Fibroblast of mammary gland (primary cell): Measurements from ENCODE around the gene ARPC4.

Experiments
- DNase-seq: peaks from one replicate; pipeline ENCODE4 v3.0.0-alpha.2; 2010; ENCODE audit warnings: low read depth
- H3K4me3 ChIP-seq: 2 replicates; pipeline ENCODE4 v1.5.1; 2011; ENCODE audit warnings: low read depth, mild to moderate bottlenecking, low read length, moderate library complexity; ENCODE audit not compliant: control insufficient read depth
- CTCF ChIP-seq: conservative IDR thresholded peaks from 2 replicates; pipeline ENCODE4 v1.5.1; 2011; ENCODE audit warnings: low read depth, low read length, inconsistent platforms; ENCODE audit not compliant: control insufficient read depth, insufficient read depth

Gene ARPC4

GRCh38 chr3:9783954-9784353 lies 8.9 kb upstream of the ARPC4 start:
- DNase-seq, result no peak
- no peak for TF ChIP-seq CTCF
- H3K4me3 ChIP-seq, result no peak overlapping the region

DNA sequence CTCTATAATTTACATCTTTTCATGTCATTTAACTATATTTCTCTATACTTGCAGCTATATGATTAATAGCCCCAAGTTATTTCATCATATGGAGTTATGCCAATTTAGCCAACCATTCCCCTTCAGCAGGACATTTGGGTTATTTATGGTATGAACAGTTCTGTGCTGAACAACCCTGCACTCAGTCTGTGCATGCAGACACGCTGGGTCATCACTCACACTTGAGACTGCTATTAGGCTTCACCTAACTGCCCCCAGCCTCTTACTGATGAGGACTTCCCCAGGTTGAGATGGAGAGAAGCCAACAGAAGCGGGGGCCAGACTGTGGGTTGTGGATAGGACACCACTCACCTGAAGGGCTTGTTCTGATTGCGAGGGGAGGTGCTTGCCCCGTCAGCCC lies 7.9 kb upstream of the ARPC4 start:
- TF ChIP-seq CTCF, result no peak
- no peak for DNase-seq
- no peak overlapping the region for H3K4me3 ChIP-seq

GRCh38 chr3:9785602-9786001 lies 7.3 kb upstream of the ARPC4 start:
- DNase-seq, result no peak

GRCh38 chr3:9786209-9786739 lies 6.6 kb upstream of the ARPC4 start:
- no peak for DNase-seq
- no peak overlapping the region for H3K4me3 ChIP-seq
- no peak for TF ChIP-seq CTCF

More at GRCh38 chr3:9785602-9786001, 7.3 kb upstream of the ARPC4 start:
- no peak for TF ChIP-seq CTCF
- no peak overlapping the region for H3K4me3 ChIP-seq

DNA sequence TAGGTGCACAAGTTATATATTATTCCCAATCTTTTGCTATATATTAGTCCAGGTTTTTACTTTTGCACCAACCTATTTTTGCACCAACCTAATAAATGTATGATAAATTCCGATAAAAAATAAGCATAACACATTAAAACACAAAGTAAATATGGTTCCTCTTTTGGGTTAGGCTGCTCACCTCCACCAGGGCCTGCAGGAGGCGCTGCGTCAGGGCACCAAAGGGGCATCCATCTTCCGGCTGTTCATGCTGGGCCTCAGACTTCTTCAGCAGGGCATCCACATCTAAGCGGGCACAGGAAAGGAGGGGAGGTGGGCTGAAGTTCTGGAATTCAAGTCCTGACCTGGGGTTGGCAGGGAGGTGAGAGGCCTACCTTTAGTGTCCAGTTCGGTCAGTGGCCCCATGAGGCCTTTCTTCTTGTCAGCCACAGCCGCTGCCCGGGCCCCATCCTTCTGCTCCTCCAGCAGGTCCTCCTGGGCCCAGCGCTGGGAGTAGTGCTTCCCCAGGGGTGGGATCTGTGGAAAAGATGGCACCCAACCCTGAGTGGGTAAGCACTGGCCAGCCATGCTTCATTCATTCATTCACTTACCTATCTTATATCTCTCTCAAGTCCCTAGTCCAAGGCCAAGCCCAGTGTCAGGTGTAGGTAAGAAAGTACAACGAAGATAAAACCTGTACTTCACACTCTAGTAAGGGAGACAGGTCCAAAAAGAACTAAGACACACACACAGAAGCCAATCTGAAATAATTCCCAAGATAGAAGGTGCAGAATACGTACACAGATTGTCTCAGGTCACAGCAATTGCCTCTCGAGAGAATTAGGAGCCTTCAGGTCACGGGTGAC lies 5.8 kb upstream of the ARPC4 start:
- H3K4me3 ChIP-seq, result no peak overlapping the region
- DNase-seq, result no peak
- TF ChIP-seq CTCF, result peak; percentile 47

- H3K4me3 ChIP-seq, result no peak overlapping the region
- DNase-seq, result no peak
- TF ChIP-seq CTCF, result no peak
Measured at GRCh38 chr3:9787714-9788113, 5.2 kb upstream of the ARPC4 start.
